GM21528 (cell line): ENCODE results near the gene NBEAL1.
"Not testable (repeated sequence)": the region's sequence is repeated elsewhere in the genome, so short reads cannot be mapped to it uniquely, and the experiment has no call there.

ENCODE experiments used
- ATAC-seq: cut with Tn5 transposase; IDR thresholded peaks from one replicate; pipeline ENCODE4 v1.9.1; 2021; ENCODE audit warnings: mild to moderate bottlenecking, moderate library complexity; ENCODE audit not compliant: unreplicated experiment, low FRiP score

NBEAL1 gene

GRCh38 chr2:203038586-203038985, 23.9 kb downstream of the NBEAL1 start:
- no peak for ATAC-seq

- not testable (repeated sequence) for ATAC-seq
Measured at GRCh38 chr2:203039211-203039610, 24.5 kb downstream of the NBEAL1 start.

GRCh38 chr2:203040966-203041521, 26.4 kb downstream of the NBEAL1 start:
- ATAC-seq: no peak

- no peak for ATAC-seq
Measured at GRCh38 chr2:203042178-203042577, 27.5 kb downstream of the NBEAL1 start.

GRCh38 chr2:203043226-203043625, 28.6 kb downstream of the NBEAL1 start:
- ATAC-seq: no peak

GRCh38 chr2:203045867-203046266, 31.2 kb downstream of the NBEAL1 start:
- ATAC-seq: no peak

GRCh38 chr2:203052539-203052938, 37.9 kb downstream of the NBEAL1 start:
- no peak for ATAC-seq

GRCh38 chr2:203059567-203060240, 45.0 kb downstream of the NBEAL1 start:
- ATAC-seq: no peak

GRCh38 chr2:203061346-203061745, 46.7 kb downstream of the NBEAL1 start:
- ATAC-seq: no peak

GRCh38 chr2:203062126-203062525, 47.5 kb downstream of the NBEAL1 start:
- ATAC-seq: no peak

GRCh38 chr2:203066519-203067091, 51.9 kb downstream of the NBEAL1 start:
- ATAC-seq: not testable (repeated sequence)

- no peak for ATAC-seq
Measured at GRCh38 chr2:203070701-203071100, 56.0 kb downstream of the NBEAL1 start.

GRCh38 chr2:203071148-203071547, 56.5 kb downstream of the NBEAL1 start:
- no peak for ATAC-seq

- ATAC-seq: no peak
Measured at GRCh38 chr2:203072371-203072770, 57.7 kb downstream of the NBEAL1 start.

GRCh38 chr2:203077451-203077850, 62.8 kb downstream of the NBEAL1 start:
- ATAC-seq: no peak

GRCh38 chr2:203080447-203081045, 65.9 kb downstream of the NBEAL1 start:
- ATAC-seq: no peak

GRCh38 chr2:203083328-203083727, 68.7 kb downstream of the NBEAL1 start:
- no peak for ATAC-seq

- not testable (repeated sequence) for ATAC-seq
Measured at GRCh38 chr2:203086381-203086780, 71.7 kb downstream of the NBEAL1 start.

GRCh38 chr2:203090721-203091120, 76.0 kb downstream of the NBEAL1 start:
- not testable (repeated sequence) for ATAC-seq

- no peak for ATAC-seq
Measured at GRCh38 chr2:203097735-203098134, 83.1 kb downstream of the NBEAL1 start.

- not testable (repeated sequence) for ATAC-seq
Measured at GRCh38 chr2:203102357-203102756, 87.7 kb downstream of the NBEAL1 start.

- ATAC-seq: no peak
Measured at GRCh38 chr2:203104273-203104672, 89.6 kb downstream of the NBEAL1 start.
